Stimulated activated CD4-positive, alpha-beta T cell treated with anti-CD3 and anti-CD28 coated beads, Interleukin-15, amount 100 ng/mL, for 48 hours (primary cell): Measurements from ENCODE around the gene ZNF502.

Source experiments
- DNase-seq, 2 donors: peaks; one replicate each; pipeline ENCODE4 v3.0.0-alpha.2; 2020; ENCODE audit warnings: low read depth in 2 of 2

The ZNF502 gene

DNA sequence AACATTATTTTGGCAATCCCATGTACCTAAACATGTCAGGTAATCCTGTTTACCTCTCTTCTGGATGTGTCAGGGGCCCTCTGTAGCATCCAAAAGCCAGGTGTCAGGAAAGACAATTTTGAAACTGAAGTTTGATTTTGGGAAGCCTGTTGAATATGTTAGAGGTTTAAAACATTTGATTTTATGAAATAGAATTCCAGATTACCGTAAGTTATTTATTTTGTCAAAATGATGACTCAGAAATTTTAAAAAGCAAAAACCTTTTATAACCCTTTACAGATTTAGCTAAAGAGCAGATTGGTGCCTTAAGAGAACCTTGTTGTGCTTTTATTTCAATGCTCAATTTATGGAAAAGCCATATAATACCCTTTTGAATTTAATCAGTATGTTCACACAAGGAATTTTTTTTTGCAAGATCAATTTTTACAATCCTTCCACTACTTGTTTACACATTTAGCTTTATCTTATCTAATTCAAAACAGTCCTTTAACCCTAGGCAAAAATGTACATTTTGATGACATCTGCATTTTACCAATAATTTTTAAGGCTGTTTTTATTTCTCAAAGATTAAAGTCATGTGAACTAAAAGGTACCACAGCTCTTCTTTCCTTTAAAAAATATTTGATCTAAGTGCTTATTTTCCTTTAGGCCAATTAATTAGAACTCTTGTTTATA lies 59.1 kb downstream of the ZNF502 start:
- DNase-seq = no peak

DNA sequence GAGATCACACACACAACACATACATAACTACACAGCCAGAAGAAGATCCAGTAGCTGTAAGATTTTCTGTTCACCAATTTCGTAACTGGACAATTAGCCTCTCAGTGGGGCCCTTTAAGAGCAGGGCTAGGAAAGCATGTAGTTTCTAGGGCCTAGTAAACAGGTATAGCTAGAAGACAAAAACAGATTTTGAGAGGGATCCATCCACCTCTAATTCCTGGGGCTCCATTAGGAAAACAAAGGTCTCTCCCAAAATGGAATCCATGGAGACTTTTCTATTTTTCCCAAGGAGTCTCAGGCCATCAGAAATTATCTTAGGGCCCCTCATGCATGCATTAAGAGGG lies 59.6 kb downstream of the ZNF502 start:
- DNase-seq = no peak
